ENCODE data around the gene ADARB2.
A peak's percentile ranks its signal among the peaks of the same experiment; 100 is the strongest.

The ADARB2 gene

GRCh38 chr10:1498746-1499358, 238.5 kb downstream of the ADARB2 start:
- FAIRE-seq (no peak), DNase-seq (ENCODE audit: insufficient read length, low spot score) (no peak)
- TF ChIP-seq POLR2A (IDR thresholded peaks at IDR 0.05; ENCODE audit: low read depth, low read length), result no peak

- FAIRE-seq, result peak; percentile 20
- no peak for DNase-seq (ENCODE audit: insufficient read length, low spot score)
- TF ChIP-seq POLR2A (IDR thresholded peaks at IDR 0.05; ENCODE audit: low read depth, low read length), result no peak
These were observed 241.3 kb downstream of the ADARB2 start for GRCh38 chr10:1495915-1496517.

GRCh38 chr10:1492641-1493040, 244.7 kb downstream of the ADARB2 start:
- DNase-seq (ENCODE audit: insufficient read length, low spot score) (no peak), FAIRE-seq (no peak)
- no peak for TF ChIP-seq POLR2A (IDR thresholded peaks at IDR 0.05; ENCODE audit: low read depth, low read length)

GRCh38 chr10:1491901-1492300, 245.4 kb downstream of the ADARB2 start:
- DNase-seq (ENCODE audit: insufficient read length, low spot score), result no peak
- no peak for TF ChIP-seq POLR2A (IDR thresholded peaks at IDR 0.05; ENCODE audit: low read depth, low read length)
- FAIRE-seq, result no peak

- TF ChIP-seq POLR2A (IDR thresholded peaks at IDR 0.05; ENCODE audit: low read depth, low read length), result no peak
- FAIRE-seq (no peak), DNase-seq (ENCODE audit: insufficient read length, low spot score) (no peak)
These were observed 247.5 kb downstream of the ADARB2 start for GRCh38 chr10:1489801-1490200.

GRCh38 chr10:1488970-1489548, 248.3 kb downstream of the ADARB2 start:
- DNase-seq (ENCODE audit: insufficient read length, low spot score), result no peak
- no peak for FAIRE-seq
- no peak for TF ChIP-seq POLR2A (IDR thresholded peaks at IDR 0.05; ENCODE audit: low read depth, low read length)

- FAIRE-seq, result no peak
- TF ChIP-seq POLR2A (IDR thresholded peaks at IDR 0.05; ENCODE audit: low read depth, low read length), result no peak
- no peak for DNase-seq (ENCODE audit: insufficient read length, low spot score)
These were observed 250.3 kb downstream of the ADARB2 start for GRCh38 chr10:1486841-1487687.

- DNase-seq (ENCODE audit: insufficient read length, low spot score), result no peak
- no peak for TF ChIP-seq POLR2A (IDR thresholded peaks at IDR 0.05; ENCODE audit: low read depth, low read length)
- FAIRE-seq, result no peak
These were observed 252.0 kb downstream of the ADARB2 start for GRCh38 chr10:1485357-1485756.

- TF ChIP-seq POLR2A (IDR thresholded peaks at IDR 0.05; ENCODE audit: low read depth, low read length), result no peak
- FAIRE-seq, result no peak
- DNase-seq (ENCODE audit: insufficient read length, low spot score), result no peak
These were observed 253.5 kb downstream of the ADARB2 start for GRCh38 chr10:1483826-1484225.

GRCh38 chr10:1483246-1483645, 254.1 kb downstream of the ADARB2 start:
- no peak for TF ChIP-seq POLR2A (IDR thresholded peaks at IDR 0.05; ENCODE audit: low read depth, low read length)
- FAIRE-seq, result no peak
- no peak for DNase-seq (ENCODE audit: insufficient read length, low spot score)

- no peak for TF ChIP-seq POLR2A (IDR thresholded peaks at IDR 0.05; ENCODE audit: low read depth, low read length)
- FAIRE-seq (no peak), DNase-seq (ENCODE audit: insufficient read length, low spot score) (no peak)
These were observed 259.7 kb downstream of the ADARB2 start for GRCh38 chr10:1477578-1477977.

GRCh38 chr10:1476455-1476803, 260.9 kb downstream of the ADARB2 start:
- no peak for TF ChIP-seq POLR2A (IDR thresholded peaks at IDR 0.05; ENCODE audit: low read depth, low read length)
- FAIRE-seq (no peak), DNase-seq (ENCODE audit: insufficient read length, low spot score) (no peak)

- DNase-seq (ENCODE audit: insufficient read length, low spot score) (no peak), FAIRE-seq (no peak)
- no peak for TF ChIP-seq POLR2A (IDR thresholded peaks at IDR 0.05; ENCODE audit: low read depth, low read length)
These were observed 261.4 kb downstream of the ADARB2 start for GRCh38 chr10:1475771-1476454.

- no peak for FAIRE-seq
- no peak for DNase-seq (ENCODE audit: insufficient read length, low spot score)
- TF ChIP-seq POLR2A (IDR thresholded peaks at IDR 0.05; ENCODE audit: low read depth, low read length), result no peak
These were observed 262.2 kb downstream of the ADARB2 start for GRCh38 chr10:1475098-1475591.
